ENCODE data around the gene RHOBTB3.
"Not testable (repeated sequence)": the region's sequence is repeated elsewhere in the genome, so short reads cannot be mapped to it uniquely, and the experiment has no call there.

RHOBTB3 gene

GRCh38 chr5:95730730-95731570, at the start of gene RHOBTB3:
Gene RHOBTB3 (plus strand): TSS chr5:95731336. CDS start chr5:95731683, 347 bp downstream.
- DNase-seq: peak in 3 of 4 experiments; percentile 6 to 45 (median 17)

GRCh38 chr5:95682891-95683290, 48.2 kb upstream of the RHOBTB3 start, which contains the start of gene SPATA9:
Gene SPATA9 (minus strand): TSS chr5:95682991. CDS start chr5:95682854, 137 bp downstream.
- no peak for DNase-seq

- DNase-seq: no peak
Measured at GRCh38 chr5:95684361-95684760, 46.8 kb upstream of the RHOBTB3 start.

GRCh38 chr5:95686651-95687050, 44.5 kb upstream of the RHOBTB3 start:
- DNase-seq: no peak

GRCh38 chr5:95689680-95690079, 41.5 kb upstream of the RHOBTB3 start:
- no peak for DNase-seq

- no peak for DNase-seq
Measured at GRCh38 chr5:95690333-95690732, 40.8 kb upstream of the RHOBTB3 start.

- DNase-seq: no peak
Measured at GRCh38 chr5:95697781-95698681, 33.1 kb upstream of the RHOBTB3 start.

- DNase-seq: no peak
Measured at GRCh38 chr5:95699337-95699736, 31.8 kb upstream of the RHOBTB3 start.

GRCh38 chr5:95701074-95701473, 30.1 kb upstream of the RHOBTB3 start:
- DNase-seq: no peak

GRCh38 chr5:95704150-95704549, 27.0 kb upstream of the RHOBTB3 start:
- DNase-seq: no peak

GRCh38 chr5:95706196-95706595, 24.9 kb upstream of the RHOBTB3 start:
- not testable (repeated sequence) for DNase-seq

GRCh38 chr5:95707055-95707454, 24.1 kb upstream of the RHOBTB3 start:
- no peak for DNase-seq

GRCh38 chr5:95707534-95708188, 23.5 kb upstream of the RHOBTB3 start:
- not testable (repeated sequence) for DNase-seq

- no peak for DNase-seq
Measured at GRCh38 chr5:95708876-95709275, 22.3 kb upstream of the RHOBTB3 start.

- no peak for DNase-seq
Measured at GRCh38 chr5:95709967-95710650, 21.0 kb upstream of the RHOBTB3 start.

- DNase-seq: not testable (repeated sequence)
Measured at GRCh38 chr5:95710651-95711500, 20.3 kb upstream of the RHOBTB3 start.

- DNase-seq: no peak
Measured at GRCh38 chr5:95711501-95712346, 19.4 kb upstream of the RHOBTB3 start.

- no peak for DNase-seq
Measured at GRCh38 chr5:95712347-95712958, 18.7 kb upstream of the RHOBTB3 start.

- DNase-seq: not testable (repeated sequence)
Measured at GRCh38 chr5:95713246-95713645, 17.9 kb upstream of the RHOBTB3 start.
